NCI-H2196 (cell line): ENCODE measurements around the gene CEMIP.

ENCODE experiments used
- DNase-seq: peaks from one replicate; lab custom pipeline; 2025; ENCODE audit not compliant: unreplicated experiment; lab: John Stamatoyannopoulos, UW

CEMIP gene

DNA sequence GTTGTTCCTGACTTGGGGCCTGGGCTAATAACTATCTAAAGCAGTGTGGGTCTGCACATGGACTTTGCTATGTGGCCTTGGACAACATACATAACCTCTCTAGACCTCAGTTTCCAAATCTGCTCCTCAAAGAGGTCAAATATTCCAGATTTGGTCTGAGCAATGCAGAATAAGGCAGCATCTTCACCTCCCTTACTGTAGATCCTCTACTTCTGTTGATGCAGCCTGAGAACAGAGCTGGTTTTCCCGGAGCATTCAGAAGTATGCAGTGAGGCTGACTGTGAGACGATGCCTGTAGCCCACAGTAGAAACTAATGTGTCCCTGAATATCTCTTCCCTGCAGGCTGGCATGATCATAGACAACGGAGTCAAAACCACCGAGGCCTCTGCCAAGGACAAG lies 145.1 kb downstream of the CEMIP start:
- no peak for DNase-seq

GRCh38 chr15:80925597-80926059 lies 146.5 kb downstream of the CEMIP start:
- no peak for DNase-seq

DNA sequence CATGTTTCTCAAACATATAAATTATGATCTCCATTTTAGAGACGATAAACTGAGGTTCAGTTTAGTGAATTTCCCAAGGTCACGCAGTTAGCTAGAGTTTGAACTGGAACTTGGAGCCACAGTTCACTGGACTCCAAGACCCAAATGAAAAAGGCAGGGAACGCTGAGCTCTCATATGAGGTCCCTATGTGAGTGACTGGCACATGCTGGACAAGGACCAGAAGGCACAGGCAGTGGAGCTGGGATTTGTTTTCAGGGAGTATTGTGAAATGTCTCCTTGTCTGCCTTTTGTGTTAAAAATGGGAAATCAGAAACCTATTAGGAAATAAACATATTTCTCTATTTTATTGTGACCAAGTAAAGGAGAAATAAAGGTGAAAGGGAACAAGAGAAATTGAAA lies 147.0 kb downstream of the CEMIP start:
- no peak for DNase-seq

- no peak for DNase-seq
These were observed 150.1 kb downstream of the CEMIP start for GRCh38 chr15:80929225-80929624.

DNA sequence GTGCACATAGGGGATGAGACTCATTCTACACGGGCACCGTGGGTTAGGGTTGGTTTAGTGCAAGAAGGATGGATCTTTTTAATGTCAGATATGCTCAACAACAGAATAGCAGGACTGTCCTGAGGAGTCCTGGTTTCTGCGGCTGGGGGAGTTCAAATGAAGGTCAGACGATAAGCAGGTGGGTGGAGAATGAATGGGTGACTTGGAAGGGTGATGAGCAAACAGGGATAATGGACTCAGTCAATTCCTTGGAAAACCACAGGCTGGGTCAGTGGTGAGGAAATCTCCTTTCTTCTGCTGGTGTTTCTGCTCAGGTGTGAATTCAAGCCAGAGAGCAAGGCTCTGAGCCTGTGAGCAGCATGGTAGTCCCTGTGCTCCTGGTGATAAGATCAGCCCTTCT lies 150.5 kb downstream of the CEMIP start:
- no peak for DNase-seq

DNA sequence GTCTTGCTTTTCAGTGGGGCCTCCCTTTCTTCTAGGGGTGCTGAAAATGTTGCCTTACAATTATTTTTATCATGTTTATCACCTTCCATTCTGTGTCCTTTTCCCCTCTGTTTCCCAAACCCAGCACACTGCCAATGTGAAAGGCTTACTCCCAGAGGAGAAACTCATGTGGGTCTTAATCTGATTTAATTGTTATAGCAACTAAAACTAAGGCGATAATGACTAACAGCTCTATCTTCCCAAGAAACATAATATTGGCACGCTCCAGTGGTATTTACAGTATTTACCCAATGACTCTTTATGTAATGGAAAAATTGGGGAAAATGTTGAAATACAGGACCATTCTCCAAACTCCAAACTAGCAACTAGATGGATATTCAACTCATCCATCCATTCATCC lies 152.0 kb downstream of the CEMIP start:
- DNase-seq = no peak

GRCh38 chr15:80931721-80932512 lies 152.7 kb downstream of the CEMIP start:
- no peak for DNase-seq

- no peak for DNase-seq
These were observed 153.3 kb downstream of the CEMIP start for GRCh38 chr15:80932513-80932815.

- no peak for DNase-seq
These were observed 153.8 kb downstream of the CEMIP start for GRCh38 chr15:80932989-80933388.

DNA sequence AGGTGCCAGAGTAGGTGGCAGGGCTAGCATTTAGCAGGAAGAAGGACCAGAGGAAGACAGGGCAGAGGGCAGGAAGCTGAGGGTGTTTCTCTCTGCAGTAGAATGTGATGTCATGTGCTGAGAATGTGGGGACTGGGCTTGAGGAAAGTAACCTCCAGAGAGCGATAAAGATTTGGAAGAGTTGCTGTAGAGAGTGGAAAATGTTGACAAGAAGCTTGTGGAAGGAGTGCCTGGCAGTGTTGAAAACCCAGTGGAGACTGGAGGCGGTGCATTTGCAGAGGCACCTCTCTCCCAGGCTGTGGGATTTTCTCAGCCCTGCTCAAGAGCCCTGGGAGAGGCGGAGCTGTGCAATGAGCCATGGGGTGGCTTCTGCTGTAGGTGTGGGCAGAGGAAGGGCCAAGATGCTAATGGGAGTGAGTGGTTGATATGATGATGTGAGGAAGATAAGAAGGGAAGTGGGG lies 155.6 kb downstream of the CEMIP start:
- no peak for DNase-seq

DNA sequence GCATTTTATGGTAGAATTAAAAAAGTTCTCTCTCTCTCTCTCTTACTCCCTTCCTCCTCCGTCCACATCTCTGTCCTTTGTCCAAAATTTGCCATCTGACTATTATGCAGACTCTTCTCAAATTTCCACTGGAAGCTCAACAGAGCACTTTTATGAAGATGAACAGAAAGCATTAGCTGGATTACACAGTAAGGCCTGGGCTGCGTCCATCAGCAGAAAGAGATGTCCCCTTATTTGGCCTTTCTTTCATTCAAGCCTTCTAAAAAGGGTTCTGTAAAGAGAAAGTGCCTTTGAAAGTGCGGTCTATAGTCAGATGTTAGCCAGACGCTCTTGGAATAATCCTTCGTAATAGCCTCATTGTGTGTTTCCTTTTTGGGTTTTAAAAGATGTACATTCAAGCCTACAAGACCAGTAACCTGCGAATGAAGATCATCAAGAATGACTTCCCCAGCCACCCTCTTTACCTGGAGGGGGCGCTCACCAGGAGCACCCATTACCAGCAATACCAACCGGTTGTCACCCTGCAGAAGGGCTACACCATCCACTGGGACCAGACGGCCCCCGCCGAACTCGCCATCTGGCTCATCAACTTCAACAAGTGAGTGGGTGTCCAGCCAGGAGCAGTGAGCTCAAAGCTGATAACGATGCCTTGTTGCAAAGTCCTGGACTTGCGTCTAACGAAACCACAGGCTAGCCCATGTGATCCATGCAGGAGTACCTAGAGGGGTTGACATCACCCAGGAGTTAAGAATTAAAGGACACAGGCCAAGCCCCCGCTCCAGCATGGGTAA lies 157.3 kb downstream of the CEMIP start:
- no peak for DNase-seq

DNA sequence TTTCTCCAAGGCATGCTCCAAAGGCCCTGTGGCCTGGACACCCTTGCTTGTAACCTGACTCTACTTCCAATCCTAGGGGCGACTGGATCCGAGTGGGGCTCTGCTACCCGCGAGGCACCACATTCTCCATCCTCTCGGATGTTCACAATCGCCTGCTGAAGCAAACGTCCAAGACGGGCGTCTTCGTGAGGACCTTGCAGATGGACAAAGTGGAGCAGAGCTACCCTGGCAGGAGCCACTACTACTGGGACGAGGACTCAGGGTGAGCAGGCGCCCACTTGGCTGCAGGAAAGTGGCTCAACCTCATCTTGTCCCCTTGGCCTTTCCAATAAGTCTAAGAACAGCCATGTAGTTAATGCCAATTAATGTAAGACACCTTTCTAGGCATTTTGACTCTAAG lies 158.5 kb downstream of the CEMIP start:
- DNase-seq = no peak

DNA sequence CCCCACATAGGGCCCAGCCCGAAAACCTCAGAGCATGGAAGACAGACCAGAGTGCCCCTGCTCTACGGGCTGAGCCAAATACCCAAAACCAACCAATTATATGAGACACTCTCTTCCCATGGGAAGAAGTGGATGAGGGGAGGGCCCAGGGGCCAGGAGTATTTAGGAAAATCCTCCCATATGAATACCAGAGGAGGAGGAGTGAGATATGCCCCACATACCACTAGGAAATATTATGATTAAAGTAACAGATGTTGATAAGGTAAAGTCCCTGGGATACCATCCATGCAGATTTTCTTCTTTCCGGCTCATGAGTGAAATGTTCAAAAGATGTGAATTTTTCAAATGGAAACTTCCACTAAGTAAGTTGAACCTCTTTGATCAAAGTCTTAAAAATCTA lies 160.0 kb downstream of the CEMIP start:
- no peak for DNase-seq

DNA sequence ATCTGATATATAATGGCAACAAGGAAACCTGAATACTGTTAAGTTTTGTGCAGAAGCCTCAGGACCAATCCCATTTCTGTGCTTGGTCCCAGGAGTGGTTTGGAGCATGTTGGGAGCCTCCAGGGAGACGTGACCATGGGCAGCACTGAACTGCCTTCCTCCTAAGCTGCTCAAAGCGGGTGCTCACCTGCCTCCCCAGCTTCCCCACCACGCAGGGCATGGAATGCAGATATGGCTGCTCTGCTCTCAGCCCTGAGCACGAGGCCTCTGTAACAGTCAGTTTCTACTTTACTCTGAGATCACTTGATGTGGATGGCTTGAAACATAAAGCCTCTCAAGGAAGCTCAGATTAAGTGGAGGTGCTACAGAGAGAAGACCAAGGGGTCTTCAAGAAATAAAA lies 161.2 kb downstream of the CEMIP start:
- no peak for DNase-seq

GRCh38 chr15:80940851-80941250 lies 161.7 kb downstream of the CEMIP start:
- no peak for DNase-seq

DNA sequence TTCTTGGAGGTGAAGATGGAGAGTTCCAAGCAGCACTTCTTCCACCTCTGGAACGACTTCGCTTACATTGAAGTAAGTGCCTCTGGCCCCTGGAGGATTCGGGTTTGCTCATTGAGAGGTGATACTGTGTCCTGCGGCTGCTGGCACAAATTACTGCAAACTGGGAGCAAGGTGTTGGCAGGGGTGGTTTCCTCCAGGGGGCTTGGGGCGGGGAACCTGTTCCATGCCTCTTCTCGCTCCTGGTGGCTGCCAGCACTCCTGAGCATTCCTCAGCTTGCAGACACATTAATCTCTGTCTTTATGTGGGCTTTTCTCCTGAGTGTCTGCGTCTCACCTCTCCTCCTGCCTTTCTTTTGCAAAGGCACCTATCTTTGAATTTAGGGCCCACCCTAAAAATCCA lies 163.1 kb downstream of the CEMIP start:
- DNase-seq = no peak

DNA sequence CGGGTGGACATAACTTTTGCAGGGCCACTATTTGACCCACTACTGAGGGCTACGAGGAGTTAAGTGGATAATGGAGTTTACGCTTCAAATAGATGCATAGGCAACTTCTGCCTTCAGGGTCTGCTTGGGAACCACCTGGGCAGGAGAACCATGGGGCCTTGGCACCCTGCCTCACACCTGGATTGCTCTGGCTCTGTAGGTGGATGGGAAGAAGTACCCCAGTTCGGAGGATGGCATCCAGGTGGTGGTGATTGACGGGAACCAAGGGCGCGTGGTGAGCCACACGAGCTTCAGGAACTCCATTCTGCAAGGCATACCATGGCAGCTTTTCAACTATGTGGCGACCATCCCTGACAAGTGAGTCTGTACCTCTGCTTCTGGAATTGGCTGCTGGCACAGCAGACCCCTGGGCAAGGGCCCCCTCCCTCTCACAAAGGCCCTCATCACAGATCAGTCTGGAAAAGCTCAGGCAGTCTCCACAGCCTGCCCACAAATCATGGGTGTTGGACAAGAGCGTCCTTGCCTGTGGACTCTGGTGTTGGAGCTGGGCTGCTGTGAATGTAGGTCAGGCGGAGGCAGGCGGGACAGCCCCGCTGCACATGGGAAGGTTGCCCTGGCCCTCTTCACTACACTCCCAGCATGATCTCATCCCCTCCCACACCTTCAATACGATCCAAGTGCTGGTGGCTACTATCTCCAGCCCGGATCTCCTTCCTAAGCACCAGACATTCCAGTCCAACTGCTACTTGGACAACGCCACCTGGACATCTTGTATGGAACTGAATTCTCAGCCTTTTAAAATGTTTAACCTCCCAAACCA lies 163.8 kb downstream of the CEMIP start:
- DNase-seq = no peak

DNA sequence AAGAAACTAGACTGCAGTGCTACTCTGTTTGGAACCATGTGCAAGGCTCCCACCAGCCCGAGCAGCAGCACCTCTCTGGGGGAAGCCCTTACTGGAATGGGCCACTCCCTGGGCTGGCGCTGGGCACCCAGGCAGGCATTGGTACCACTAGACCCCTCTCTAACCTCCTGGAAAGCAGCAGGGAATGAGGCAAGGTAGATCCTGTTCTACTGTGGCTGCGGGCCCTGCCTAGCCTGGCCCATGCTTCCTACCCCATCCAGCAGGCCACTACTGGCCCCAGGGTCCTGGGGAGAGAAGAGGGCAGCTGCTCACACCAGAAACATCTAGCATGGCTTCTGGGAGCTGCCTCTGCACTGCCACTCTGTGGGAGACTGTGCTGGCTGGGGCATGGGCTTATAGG lies 165.6 kb downstream of the CEMIP start:
- DNase-seq = no peak

DNA sequence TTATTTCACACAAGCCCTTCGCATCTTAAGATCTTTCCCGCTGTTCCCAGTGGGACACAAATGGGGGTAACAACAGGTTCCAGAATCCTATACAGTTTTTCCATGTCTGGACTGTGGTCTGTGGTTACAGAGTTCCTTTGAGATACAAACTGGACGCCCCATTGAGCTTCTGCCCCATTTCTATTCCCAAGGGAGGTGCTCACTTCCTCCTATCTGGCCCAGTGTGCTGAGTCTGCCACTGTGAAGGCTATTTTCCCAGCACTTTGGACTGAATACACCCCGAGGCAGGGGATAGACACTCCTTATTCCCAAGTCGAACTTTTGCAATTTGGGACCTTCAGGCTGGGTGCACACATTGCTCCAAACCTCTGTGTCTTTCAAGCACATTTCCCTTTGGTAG lies 166.4 kb downstream of the CEMIP start:
- DNase-seq = no peak

- DNase-seq = no peak
These were observed 167.4 kb downstream of the CEMIP start for GRCh38 chr15:80946576-80946975.

GRCh38 chr15:80948651-80949292 lies 169.6 kb downstream of the CEMIP start:
- no peak for DNase-seq
